Measurements from ENCODE around the gene ARID5B.

DNA sequence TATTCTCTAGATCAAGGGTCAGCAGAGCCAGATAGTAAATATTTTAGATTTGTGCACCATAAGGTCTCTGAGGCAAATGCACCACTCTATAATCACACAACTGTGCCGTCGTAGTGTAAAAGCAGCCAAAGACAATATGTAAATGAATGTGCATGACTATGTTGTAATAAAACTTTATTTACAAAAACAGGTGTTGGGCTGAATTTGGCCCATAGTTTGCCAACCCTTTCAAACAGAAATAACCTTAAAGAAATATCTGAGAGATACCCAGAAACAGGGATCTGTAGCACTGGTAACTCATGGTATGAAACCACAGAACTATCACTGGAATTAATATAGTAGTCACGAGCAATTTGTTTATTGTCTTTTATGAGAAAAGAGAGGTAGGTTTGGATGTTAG, 86.0 kb downstream of the ARID5B start:
- TF ChIP-seq, protein P1, sequence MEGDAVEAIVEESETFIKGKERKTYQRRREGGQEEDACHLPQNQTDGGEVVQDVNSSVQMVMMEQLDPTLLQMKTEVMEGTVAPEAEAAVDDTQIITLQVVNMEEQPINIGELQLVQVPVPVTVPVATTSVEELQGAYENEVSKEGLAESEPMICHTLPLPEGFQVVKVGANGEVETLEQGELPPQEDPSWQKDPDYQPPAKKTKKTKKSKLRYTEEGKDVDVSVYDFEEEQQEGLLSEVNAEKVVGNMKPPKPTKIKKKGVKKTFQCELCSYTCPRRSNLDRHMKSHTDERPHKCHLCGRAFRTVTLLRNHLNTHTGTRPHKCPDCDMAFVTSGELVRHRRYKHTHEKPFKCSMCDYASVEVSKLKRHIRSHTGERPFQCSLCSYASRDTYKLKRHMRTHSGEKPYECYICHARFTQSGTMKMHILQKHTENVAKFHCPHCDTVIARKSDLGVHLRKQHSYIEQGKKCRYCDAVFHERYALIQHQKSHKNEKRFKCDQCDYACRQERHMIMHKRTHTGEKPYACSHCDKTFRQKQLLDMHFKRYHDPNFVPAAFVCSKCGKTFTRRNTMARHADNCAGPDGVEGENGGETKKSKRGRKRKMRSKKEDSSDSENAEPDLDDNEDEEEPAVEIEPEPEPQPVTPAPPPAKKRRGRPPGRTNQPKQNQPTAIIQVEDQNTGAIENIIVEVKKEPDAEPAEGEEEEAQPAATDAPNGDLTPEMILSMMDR (conservative IDR thresholded peaks at IDR 0.05; ENCODE audit: low read depth, low read length): no peak
- TF ChIP-seq RFX5 (IDR thresholded peaks at IDR 0.05; ENCODE audit: low read depth, low read length): no peak
